ENCODE measurements around the gene BHLHA9.

- TF ChIP-seq, protein P1, sequence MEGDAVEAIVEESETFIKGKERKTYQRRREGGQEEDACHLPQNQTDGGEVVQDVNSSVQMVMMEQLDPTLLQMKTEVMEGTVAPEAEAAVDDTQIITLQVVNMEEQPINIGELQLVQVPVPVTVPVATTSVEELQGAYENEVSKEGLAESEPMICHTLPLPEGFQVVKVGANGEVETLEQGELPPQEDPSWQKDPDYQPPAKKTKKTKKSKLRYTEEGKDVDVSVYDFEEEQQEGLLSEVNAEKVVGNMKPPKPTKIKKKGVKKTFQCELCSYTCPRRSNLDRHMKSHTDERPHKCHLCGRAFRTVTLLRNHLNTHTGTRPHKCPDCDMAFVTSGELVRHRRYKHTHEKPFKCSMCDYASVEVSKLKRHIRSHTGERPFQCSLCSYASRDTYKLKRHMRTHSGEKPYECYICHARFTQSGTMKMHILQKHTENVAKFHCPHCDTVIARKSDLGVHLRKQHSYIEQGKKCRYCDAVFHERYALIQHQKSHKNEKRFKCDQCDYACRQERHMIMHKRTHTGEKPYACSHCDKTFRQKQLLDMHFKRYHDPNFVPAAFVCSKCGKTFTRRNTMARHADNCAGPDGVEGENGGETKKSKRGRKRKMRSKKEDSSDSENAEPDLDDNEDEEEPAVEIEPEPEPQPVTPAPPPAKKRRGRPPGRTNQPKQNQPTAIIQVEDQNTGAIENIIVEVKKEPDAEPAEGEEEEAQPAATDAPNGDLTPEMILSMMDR (IDR thresholded peaks at IDR 0.05), result no peak
- TF ChIP-seq POLR2A (IDR thresholded peaks at IDR 0.05), result no peak
Measured at GRCh38 chr17:1289695-1290094, 19.5 kb downstream of the BHLHA9 start.
